ENCODE measurements around the gene ZNF43.
"Not testable (repeated sequence)": the region's sequence is repeated elsewhere in the genome, so short reads cannot be mapped to it uniquely, and the experiment has no call there.

Gene ZNF43

DNA sequence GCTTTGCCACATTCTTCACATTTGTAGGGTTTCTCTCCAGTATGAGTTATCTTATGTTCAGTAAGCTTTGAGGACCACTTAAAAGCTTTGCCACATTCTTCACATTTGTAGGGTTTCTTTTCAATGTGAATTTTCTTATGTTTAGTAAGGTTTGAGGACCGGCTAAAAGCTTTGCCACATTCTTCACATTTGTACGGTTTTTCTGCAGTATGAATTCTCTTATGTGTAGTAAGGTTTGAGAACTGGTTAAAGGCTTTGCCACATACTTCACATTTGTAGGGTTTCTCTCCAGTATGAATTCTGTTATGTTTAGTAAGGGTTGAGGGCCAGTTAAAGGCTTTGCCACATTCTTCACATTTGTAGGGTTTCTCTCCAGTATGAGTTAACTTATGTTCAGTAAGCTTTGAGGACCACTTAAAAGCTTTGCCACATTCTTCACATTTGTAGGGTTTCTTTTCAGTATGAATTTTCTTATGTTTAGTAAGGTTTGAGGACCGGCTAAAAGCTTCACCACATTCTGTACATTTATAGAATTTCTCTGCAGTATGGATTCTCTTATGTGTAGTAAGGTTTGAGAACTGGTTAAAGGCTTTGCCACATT lies 27.5 kb downstream of the ZNF43 start:
- peaks cover 22 to 51% of the 10 kb centered on the region in 2 donors for H3K36me3 ChIP-seq (ENCODE audit: control insufficient read depth in 1 of 2, insufficient read depth in 2 of 2, low read length in 2 of 2)
- H3K27me3 ChIP-seq (ENCODE audit: low read depth, low read length); H3K4me1 ChIP-seq (ENCODE audit: control insufficient read depth in 1 of 2, insufficient read depth in 2 of 2, low read length in 2 of 2); H3K27ac ChIP-seq (ENCODE audit: low read length): not testable (repeated sequence)
- H3K4me3 ChIP-seq (ENCODE audit: low read depth in 1 of 2, low read length in 2 of 2): peak overlapping the region; percentile 21 to 52
- peaks cover 43 to 63% of the 10 kb centered on the region in 2 donors for H3K9me3 ChIP-seq (ENCODE audit: control insufficient read depth in 1 of 2, low read length in 2 of 2)

DNA sequence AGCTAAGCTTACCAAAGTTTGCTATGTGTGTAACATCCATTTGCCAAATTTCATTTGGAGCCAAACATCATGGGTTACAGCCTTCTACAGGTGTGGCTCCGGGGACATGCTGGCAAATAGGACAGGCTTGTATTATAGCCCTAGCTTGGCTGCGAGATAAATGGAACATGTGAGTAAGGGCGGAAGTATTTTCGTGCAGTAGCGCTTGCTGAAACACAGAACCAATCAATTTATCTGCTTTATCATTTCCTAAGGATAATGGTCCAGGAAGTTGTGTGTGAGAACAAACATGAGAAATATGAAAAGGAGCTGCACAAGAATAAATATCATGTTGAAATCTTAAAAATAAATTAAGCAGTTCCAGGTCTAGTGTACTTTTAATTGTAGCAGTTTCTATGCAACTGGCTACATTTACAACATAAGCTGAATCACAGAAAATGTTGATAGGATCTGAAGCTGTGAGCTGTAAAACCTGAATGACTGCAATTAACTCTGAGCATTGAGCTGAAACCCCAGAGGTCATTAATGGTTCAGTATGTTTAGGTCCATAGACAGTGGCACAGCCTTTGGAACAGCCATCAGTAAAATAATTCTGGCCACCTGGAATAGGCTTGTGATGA lies 46.4 kb downstream of the ZNF43 start:
- Histone ChIP-seq H3K4me1 (ENCODE audit: control insufficient read depth in 1 of 2, insufficient read depth in 2 of 2, low read length in 2 of 2) (no peaks in the 10 kb centered on the region), H3K36me3 (ENCODE audit: control insufficient read depth in 1 of 2, insufficient read depth in 2 of 2, low read length in 2 of 2) (no peaks in the 10 kb centered on the region), H3K4me3 (ENCODE audit: low read depth in 1 of 2, low read length in 2 of 2) (no peak overlapping the region), H3K9me3 (ENCODE audit: control insufficient read depth in 1 of 2, low read length in 2 of 2) (no peaks in the 10 kb centered on the region), H3K27ac (ENCODE audit: low read length) (no peak overlapping the region), H3K27me3 (ENCODE audit: low read depth, low read length) (no peaks in the 10 kb centered on the region)

DNA sequence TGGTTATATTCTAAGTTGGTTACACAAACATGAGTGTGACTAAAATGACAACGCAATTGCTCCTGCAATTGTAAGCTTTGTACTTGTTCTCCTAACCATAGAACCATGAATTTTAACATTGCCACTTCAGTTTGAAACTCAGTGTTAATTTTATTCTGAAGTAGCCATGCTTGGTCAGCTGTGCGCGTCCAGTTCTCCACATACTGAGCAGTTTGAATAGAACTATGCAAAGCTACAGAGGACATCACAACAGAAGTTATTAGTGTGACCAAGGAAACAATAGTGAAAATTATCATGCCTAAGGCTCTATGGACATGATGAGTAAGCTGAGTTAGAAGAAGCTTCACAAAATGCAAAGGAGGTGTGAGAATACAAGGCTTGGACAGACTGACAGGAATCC lies 49.0 kb downstream of the ZNF43 start:
- H3K4me1 ChIP-seq (ENCODE audit: control insufficient read depth in 1 of 2, insufficient read depth in 2 of 2, low read length in 2 of 2): no peaks in the 10 kb centered on the region
- no peak overlapping the region for H3K27ac ChIP-seq (ENCODE audit: low read length)
- H3K9me3 ChIP-seq (ENCODE audit: control insufficient read depth in 1 of 2, low read length in 2 of 2): no peaks in the 10 kb centered on the region
- H3K36me3 ChIP-seq (ENCODE audit: control insufficient read depth in 1 of 2, insufficient read depth in 2 of 2, low read length in 2 of 2): no peaks in the 10 kb centered on the region
- H3K27me3 ChIP-seq (ENCODE audit: low read depth, low read length): no peaks in the 10 kb centered on the region
- H3K4me3 ChIP-seq (ENCODE audit: low read depth in 1 of 2, low read length in 2 of 2): no peak overlapping the region

DNA sequence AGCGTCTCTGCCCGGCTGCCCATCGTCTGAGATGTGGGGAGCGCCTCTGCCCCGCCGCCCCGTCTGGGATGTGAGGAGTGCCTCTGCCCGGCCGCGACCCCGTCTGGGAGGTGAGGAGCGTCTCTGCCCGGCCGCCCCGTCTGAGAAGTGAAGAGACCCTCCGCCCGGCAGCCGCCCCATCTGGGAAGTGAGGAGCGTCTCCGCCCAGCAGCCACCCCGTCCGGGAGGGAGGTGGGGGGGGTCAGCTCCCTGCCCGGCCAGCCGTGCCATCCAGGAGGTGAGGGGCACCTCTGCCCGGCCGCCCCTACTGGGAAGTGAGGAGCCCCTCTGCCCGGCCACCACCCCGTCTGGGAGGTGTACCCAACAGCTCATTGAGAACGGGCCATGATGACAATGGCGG lies 60.2 kb downstream of the ZNF43 start:
- not testable (repeated sequence) for H3K4me1 ChIP-seq (ENCODE audit: control insufficient read depth in 1 of 2, insufficient read depth in 2 of 2, low read length in 2 of 2); H3K27ac ChIP-seq (ENCODE audit: low read length); H3K4me3 ChIP-seq (ENCODE audit: low read depth in 1 of 2, low read length in 2 of 2); H3K27me3 ChIP-seq (ENCODE audit: low read depth, low read length); H3K36me3 ChIP-seq (ENCODE audit: control insufficient read depth in 1 of 2, insufficient read depth in 2 of 2, low read length in 2 of 2); H3K9me3 ChIP-seq (ENCODE audit: control insufficient read depth in 1 of 2, low read length in 2 of 2)

DNA sequence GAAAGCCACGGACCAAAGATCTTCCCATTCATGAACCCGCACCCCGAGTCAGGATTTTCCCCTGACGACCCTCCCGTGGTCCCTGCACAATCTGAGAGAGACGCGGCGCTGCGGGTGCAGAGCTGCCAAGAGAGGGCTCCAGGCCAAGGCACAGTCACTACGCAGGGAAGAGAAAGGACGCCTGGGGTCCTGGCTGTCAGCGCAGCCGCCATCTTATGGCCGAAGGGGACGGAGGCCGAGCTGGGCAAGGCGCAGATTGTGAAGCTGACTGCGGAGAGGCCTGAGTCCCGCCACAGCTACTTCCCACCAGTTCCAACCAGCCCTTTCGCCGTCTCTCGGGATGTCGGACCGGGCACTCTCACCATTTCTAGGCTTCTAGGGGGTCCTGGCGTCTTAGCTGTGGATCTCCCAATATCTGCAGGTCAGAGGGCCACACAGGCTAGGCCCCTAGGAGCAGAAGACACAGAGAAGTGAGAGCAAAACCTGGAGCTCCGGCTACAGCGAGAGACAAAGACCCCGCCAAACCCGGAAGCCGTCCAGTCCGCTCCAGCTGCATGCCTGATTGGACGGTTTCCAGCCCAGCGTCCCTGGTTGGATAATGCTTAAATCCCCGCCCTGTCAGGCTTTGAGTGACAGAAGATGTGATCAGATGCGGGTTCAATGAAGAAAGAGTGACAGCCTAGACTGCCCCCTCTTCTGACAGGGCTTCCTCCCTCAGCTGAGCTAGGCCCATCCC lies 68.7 kb downstream of the ZNF43 start, which contains the start of gene ZNF100:
TSS of gene ZNF100 (minus strand) at position 515 of the 736 bp plus-strand sequence. CDS start at position 365, 150 bp downstream.
- Histone ChIP-seq H3K27ac (ENCODE audit: low read length) (peak within 1 kb of the TSS; percentile 84), H3K36me3 (ENCODE audit: control insufficient read depth in 1 of 2, insufficient read depth in 2 of 2, low read length in 2 of 2) (peaks cover 10 to 18% of the 10 kb centered on the region in 2 donors), H3K4me3 (ENCODE audit: low read depth in 1 of 2, low read length in 2 of 2) (peak within 1 kb of the TSS; percentile 92 to 98), H3K9me3 (ENCODE audit: control insufficient read depth in 1 of 2, low read length in 2 of 2) (no peaks in the 10 kb centered on the region), H3K27me3 (ENCODE audit: low read depth, low read length) (no peaks in the 10 kb centered on the region), H3K4me1 (ENCODE audit: control insufficient read depth in 1 of 2, insufficient read depth in 2 of 2, low read length in 2 of 2) (peaks cover 0 to 10% of the 10 kb centered on the region in 2 donors)

DNA sequence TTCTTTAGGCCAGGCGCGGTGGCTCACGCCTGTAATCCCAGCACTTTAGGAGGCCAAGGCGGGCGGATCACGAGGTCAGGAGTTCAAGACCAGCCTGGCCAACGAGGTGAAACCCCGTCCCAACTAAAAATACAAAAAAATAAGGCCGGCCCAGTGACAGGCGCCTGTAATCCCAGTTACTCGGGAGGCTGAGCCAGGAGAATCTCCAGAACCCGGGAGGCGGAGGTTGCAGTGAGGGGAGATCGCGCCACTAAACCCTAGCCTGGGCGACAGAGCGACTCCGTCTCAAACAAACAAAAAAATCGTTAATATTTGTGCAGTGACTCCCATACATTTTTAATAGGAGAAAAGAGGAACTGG lies 69.3 kb downstream of the ZNF43 start:
- Histone ChIP-seq H3K27ac (ENCODE audit: low read length) (peak overlapping the region; percentile 84), H3K4me1 (ENCODE audit: control insufficient read depth in 1 of 2, insufficient read depth in 2 of 2, low read length in 2 of 2) (peaks cover 0 to 10% of the 10 kb centered on the region in 2 donors), H3K36me3 (ENCODE audit: control insufficient read depth in 1 of 2, insufficient read depth in 2 of 2, low read length in 2 of 2) (peaks cover 10 to 18% of the 10 kb centered on the region in 2 donors), H3K4me3 (ENCODE audit: low read depth in 1 of 2, low read length in 2 of 2) (peak overlapping the region; percentile 92 to 98)
- H3K27me3 ChIP-seq (ENCODE audit: low read depth, low read length); H3K9me3 ChIP-seq (ENCODE audit: control insufficient read depth in 1 of 2, low read length in 2 of 2): not testable (repeated sequence)

DNA sequence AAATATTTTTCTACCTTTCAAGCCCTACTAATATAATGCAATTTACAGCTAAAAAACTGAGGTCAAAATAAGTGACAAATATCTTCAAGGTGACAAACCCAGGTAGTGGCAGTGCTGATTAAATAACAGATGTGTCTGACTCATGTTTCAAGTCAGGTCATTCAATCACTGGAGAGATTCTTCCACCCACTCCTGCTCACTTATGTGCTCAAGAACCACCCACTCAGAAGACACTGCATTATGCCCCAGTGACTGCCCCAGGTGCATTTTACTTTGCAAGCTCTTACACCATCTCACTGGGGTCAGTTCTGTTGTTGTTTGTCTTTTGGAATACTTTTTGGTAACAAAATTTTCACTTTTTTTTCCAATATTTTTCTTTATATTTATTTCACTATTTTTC lies 70.8 kb downstream of the ZNF43 start:
- Histone ChIP-seq H3K9me3 (ENCODE audit: control insufficient read depth in 1 of 2, low read length in 2 of 2) (no peaks in the 10 kb centered on the region), H3K4me3 (ENCODE audit: low read depth in 1 of 2, low read length in 2 of 2) (no peak overlapping the region), H3K27ac (ENCODE audit: low read length) (no peak overlapping the region), H3K4me1 (ENCODE audit: control insufficient read depth in 1 of 2, insufficient read depth in 2 of 2, low read length in 2 of 2) (peaks cover 0 to 10% of the 10 kb centered on the region in 2 donors), H3K27me3 (ENCODE audit: low read depth, low read length) (no peaks in the 10 kb centered on the region), H3K36me3 (ENCODE audit: control insufficient read depth in 1 of 2, insufficient read depth in 2 of 2, low read length in 2 of 2) (peaks cover 10 to 22% of the 10 kb centered on the region in 2 donors)

DNA sequence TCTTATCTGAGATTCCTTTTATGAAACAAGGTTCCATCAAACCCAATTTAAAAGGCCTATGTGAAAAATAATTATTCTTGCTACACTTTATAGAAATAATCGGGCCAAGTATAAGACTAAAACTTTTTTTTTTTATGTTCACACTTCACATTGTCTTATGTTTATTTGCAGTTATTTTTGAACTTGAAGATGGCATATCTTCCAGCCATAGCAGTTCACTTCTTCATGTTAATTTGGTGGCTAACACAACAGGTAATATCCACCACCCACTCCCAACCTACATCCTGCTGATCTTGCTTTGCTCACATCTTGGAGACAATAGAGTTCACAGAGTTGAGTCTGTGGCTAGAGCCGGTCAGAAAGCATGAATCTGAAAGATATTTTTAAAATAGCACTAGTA lies 74.4 kb downstream of the ZNF43 start:
- peaks cover 0 to 10% of the 10 kb centered on the region in 2 donors for H3K4me1 ChIP-seq (ENCODE audit: control insufficient read depth in 1 of 2, insufficient read depth in 2 of 2, low read length in 2 of 2)
- H3K9me3 ChIP-seq (ENCODE audit: control insufficient read depth in 1 of 2, low read length in 2 of 2); H3K4me3 ChIP-seq (ENCODE audit: low read depth in 1 of 2, low read length in 2 of 2); H3K27me3 ChIP-seq (ENCODE audit: low read depth, low read length); H3K27ac ChIP-seq (ENCODE audit: low read length): not testable (repeated sequence)
- peaks cover 24 to 30% of the 10 kb centered on the region in 2 donors for H3K36me3 ChIP-seq (ENCODE audit: control insufficient read depth in 1 of 2, insufficient read depth in 2 of 2, low read length in 2 of 2)

DNA sequence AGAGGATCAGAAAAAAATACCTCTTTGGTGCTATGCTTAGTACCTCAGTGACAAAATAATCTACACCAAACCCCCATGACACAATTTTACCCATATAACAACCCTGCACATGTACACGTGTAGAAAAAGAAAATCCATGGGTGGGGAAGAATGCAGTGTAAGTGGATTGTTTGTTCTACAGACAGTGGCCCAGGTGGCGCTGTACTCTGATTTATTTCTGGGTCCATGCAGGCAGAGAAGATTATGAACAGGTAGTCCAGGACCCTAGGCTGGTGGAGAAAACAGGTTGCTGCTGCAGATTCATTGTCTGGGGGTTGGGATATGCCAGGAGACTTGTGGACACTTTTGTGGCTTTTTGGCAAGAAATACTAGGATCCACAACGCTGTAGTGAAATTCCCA lies 77.7 kb downstream of the ZNF43 start:
- Histone ChIP-seq H3K27me3 (ENCODE audit: low read depth, low read length) (no peaks in the 10 kb centered on the region), H3K9me3 (ENCODE audit: control insufficient read depth in 1 of 2, low read length in 2 of 2) (peaks cover 0 to 5% of the 10 kb centered on the region in 2 donors), H3K36me3 (ENCODE audit: control insufficient read depth in 1 of 2, insufficient read depth in 2 of 2, low read length in 2 of 2) (peaks cover 14 to 22% of the 10 kb centered on the region in 2 donors), H3K4me3 (ENCODE audit: low read depth in 1 of 2, low read length in 2 of 2) (no peak overlapping the region), H3K4me1 (ENCODE audit: control insufficient read depth in 1 of 2, insufficient read depth in 2 of 2, low read length in 2 of 2) (no peaks in the 10 kb centered on the region), H3K27ac (ENCODE audit: low read length) (no peak overlapping the region)

DNA sequence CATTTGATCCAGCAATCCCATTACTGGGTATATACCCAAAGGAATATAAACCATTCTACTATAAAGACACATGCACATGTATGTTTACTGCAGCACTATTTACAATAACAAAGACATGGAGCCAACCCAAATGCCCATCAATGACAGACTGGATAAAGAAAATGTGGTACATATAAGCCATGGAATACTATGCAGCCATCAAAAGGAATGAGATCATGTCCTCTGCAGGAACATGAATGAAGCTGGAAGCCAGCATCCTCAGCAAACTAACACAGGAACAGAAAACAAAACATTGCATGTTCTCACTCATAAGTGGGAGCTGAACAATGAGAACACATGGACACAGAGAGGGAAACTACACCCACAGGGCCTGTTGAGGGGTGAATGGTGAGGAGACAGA lies 80.4 kb downstream of the ZNF43 start:
- not testable (repeated sequence) for H3K4me1 ChIP-seq (ENCODE audit: control insufficient read depth in 1 of 2, insufficient read depth in 2 of 2, low read length in 2 of 2); H3K27me3 ChIP-seq (ENCODE audit: low read depth, low read length); H3K27ac ChIP-seq (ENCODE audit: low read length); H3K4me3 ChIP-seq (ENCODE audit: low read depth in 1 of 2, low read length in 2 of 2); H3K9me3 ChIP-seq (ENCODE audit: control insufficient read depth in 1 of 2, low read length in 2 of 2)
- peaks cover 19 to 21% of the 10 kb centered on the region in 2 donors for H3K36me3 ChIP-seq (ENCODE audit: control insufficient read depth in 1 of 2, insufficient read depth in 2 of 2, low read length in 2 of 2)

Measured in muscle layer of duodenum (tissue), 2 donors.